ENCODE data around the gene MISP. TPM values are rescaled to one million over a fixed set of nuclear protein-coding genes. Genes with fewer than 3 reads are reported as not detected.

MISP gene
- total and polyA plus RNA-seq, 2 of the 4 experiments (the other 2 are of a cell fraction), result not detected

DNA sequence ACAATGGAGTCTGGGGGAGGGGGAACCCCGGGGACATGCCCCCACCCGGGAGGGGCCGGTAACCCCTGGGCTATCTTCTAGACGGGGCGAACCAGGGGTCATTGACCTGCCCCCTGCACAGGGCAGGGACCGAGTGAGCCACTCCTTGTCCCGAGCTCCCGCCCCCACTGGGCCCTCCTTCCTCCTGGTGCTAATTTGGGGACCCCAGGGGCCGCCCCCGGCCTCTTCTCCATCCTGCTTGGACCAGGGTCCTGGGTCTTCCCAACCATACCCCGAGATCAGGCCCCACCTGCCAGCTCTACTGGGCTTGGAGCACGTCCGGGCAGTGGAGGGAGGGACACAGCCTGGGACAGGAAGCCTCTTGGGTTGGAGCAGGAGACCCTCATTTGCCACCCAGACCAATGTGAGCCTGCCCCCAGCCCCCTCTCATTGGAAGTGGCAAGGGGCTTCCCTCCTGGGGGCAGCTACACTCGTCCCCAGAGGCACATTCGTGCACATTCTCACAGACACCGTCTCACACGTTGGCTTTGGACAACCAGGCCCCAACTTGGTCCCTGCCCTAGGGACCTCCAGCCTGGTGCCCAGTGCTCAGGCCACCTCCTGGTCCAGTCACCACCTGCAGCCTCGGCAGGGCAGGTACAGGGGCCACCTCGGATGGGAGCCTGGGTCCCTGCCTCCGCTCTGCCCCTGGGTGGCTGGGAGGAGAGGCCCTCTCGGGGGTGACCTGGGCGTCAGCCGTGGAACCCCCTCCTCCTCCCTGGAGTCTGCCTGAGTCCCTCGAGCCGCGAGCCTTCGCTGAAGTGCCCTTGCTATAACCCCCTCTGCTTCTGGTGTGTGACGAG is 3.3 kb upstream of the MISP start:
- Histone ChIP-seq H3K4me3 (ENCODE audit: insufficient read depth, low read depth, low read length) (no peak overlapping the region), H2BK15ac (ENCODE audit: low read depth, low read length) (no peak overlapping the region), H2BK120ac (ENCODE audit: low read depth, low read length) (no peak overlapping the region), H4K91ac (ENCODE audit: insufficient read depth, low read depth, low read length) (no peak overlapping the region), H4K5ac (ENCODE audit: low read depth, low read length) (no peak overlapping the region), H3K4ac (ENCODE audit: low read depth, low read length) (no peak overlapping the region), H2AFZ (replicated peaks; ENCODE audit: low read length, poor library complexity) (no peak overlapping the region), H3K9me1 (ENCODE audit: insufficient read depth, low read length) (peaks cover 3% of the 10 kb centered on the region; the same call in 1 of the 2 replicates), H3K56ac (ENCODE audit: extremely low read depth, insufficient read depth, low read length) (no peak overlapping the region), H3K23ac (ENCODE audit: low read depth, low read length) (no peak overlapping the region), H4K8ac (ENCODE audit: low read depth in 2 of 2, low read length in 2 of 2) (no peak overlapping the region), H3K79me1 (ENCODE audit: low read depth in 1 of 2, low read length in 2 of 2) (no peaks in the 10 kb centered on the region), H3K18ac (ENCODE audit: low read depth, low read length) (no peak overlapping the region), H3K4me2 (ENCODE audit: low read depth, low read length) (no peak overlapping the region), H3K14ac (replicated peaks; ENCODE audit: low read depth, low read length) (no peak overlapping the region), H3K4me1 (ENCODE audit: control insufficient read depth, insufficient read depth, low read length) (peaks cover 10% of the 10 kb centered on the region), H3K27me3 (ENCODE audit: control insufficient read depth, insufficient read depth, low read length) (no peaks in the 10 kb centered on the region), H2AK9ac (replicated peaks; ENCODE audit: low read depth, low read length, poor library complexity) (no peak overlapping the region), H2AK5ac (ENCODE audit: low read depth, low read length) (no peak overlapping the region), H2BK5ac (ENCODE audit: low read depth, low read length, poor library complexity, severe bottlenecking) (no peak overlapping the region), H2BK20ac (ENCODE audit: low read depth, low read length) (no peak overlapping the region), H3K9me3 (ENCODE audit: control insufficient read depth, insufficient read depth, low read length) (peaks cover 30% of the 10 kb centered on the region), H3K36me3 (ENCODE audit: control insufficient read depth, insufficient read depth, low read length) (peaks cover 6% of the 10 kb centered on the region; the same call in 1 of the 2 replicates), H4K20me1 (ENCODE audit: insufficient read depth, low read length) (0 out of 2 replicates have a peak, but pooled peaks cover 3% of the 10 kb centered on the region), H3K27ac (ENCODE audit: insufficient read depth, low read length) (no peak overlapping the region), H3K9ac (ENCODE audit: low read depth, low read length) (no peak overlapping the region)
- ATAC-seq (ENCODE audit: low read depth), result no peak
- dilution Hi-C loops (cut with HindIII; ENCODE audit: low sequenced_read_pairs, unreplicated experiment), result no loop called here
- no peak for DNase-seq
- whole genome bisulfite sequencing, 2 experiments (ENCODE audit: extremely low coverage in 2 of 2, insufficient read length in 1 of 2), result 95% methylated on average over 13 of the region's 28 CpGs; no CpG with 5 or more reads in 1 of the 2 experiments
- TSS peak; percentile 70 for BruUV-seq (replicated peaks)
- ChIA-PET CTCF (no interaction called here), POLR2A (ENCODE audit: unreplicated experiment) (no interaction called here)
- TF ChIP-seq RAD21 (IDR thresholded peaks at IDR 0.05; ENCODE audit: low read length) (no peak), CHD1 (IDR thresholded peaks at IDR 0.05; ENCODE audit: low read depth, low read length) (no peak), FOS (IDR thresholded peaks at IDR 0.05; ENCODE audit: low read depth, low read length) (no peak), POLR2A (IDR thresholded peaks at IDR 0.05; ENCODE audit: low read depth, low read length) (no peak), CEBPB (IDR thresholded peaks at IDR 0.05; ENCODE audit: low read depth, low read length) (no peak), BHLHE40 (IDR thresholded peaks at IDR 0.05; ENCODE audit: low read depth, low read length) (no peak), MAFK (IDR thresholded peaks at IDR 0.05; ENCODE audit: low read depth, low read length) (no peak), RCOR1 (IDR thresholded peaks at IDR 0.05; ENCODE audit: insufficient replicate concordance, low read length) (no peak), NFE2L2 (IDR thresholded peaks at IDR 0.05; ENCODE audit: low read depth, low read length) (no peak), RFX5 (IDR thresholded peaks at IDR 0.05; ENCODE audit: low read depth, low read length) (no peak), MXI1 (IDR thresholded peaks at IDR 0.05; ENCODE audit: borderline replicate concordance, low read depth, low read length) (no peak), SMC3 (IDR thresholded peaks at IDR 0.05; ENCODE audit: low read depth, low read length) (no peak)
- TF ChIP-seq, protein P1, sequence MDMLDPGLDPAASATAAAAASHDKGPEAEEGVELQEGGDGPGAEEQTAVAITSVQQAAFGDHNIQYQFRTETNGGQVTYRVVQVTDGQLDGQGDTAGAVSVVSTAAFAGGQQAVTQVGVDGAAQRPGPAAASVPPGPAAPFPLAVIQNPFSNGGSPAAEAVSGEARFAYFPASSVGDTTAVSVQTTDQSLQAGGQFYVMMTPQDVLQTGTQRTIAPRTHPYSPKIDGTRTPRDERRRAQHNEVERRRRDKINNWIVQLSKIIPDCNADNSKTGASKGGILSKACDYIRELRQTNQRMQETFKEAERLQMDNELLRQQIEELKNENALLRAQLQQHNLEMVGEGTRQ (IDR thresholded peaks at IDR 0.05; ENCODE audit: low read depth, low read length), result no peak
- TF ChIP-seq, protein P2, sequence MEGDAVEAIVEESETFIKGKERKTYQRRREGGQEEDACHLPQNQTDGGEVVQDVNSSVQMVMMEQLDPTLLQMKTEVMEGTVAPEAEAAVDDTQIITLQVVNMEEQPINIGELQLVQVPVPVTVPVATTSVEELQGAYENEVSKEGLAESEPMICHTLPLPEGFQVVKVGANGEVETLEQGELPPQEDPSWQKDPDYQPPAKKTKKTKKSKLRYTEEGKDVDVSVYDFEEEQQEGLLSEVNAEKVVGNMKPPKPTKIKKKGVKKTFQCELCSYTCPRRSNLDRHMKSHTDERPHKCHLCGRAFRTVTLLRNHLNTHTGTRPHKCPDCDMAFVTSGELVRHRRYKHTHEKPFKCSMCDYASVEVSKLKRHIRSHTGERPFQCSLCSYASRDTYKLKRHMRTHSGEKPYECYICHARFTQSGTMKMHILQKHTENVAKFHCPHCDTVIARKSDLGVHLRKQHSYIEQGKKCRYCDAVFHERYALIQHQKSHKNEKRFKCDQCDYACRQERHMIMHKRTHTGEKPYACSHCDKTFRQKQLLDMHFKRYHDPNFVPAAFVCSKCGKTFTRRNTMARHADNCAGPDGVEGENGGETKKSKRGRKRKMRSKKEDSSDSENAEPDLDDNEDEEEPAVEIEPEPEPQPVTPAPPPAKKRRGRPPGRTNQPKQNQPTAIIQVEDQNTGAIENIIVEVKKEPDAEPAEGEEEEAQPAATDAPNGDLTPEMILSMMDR (conservative IDR thresholded peaks at IDR 0.05; ENCODE audit: low read depth, low read length), result no peak
- in situ Hi-C loops (cut with MboI; ENCODE audit: low sequenced_read_pairs), result no loop called here
- intact Hi-C loops (cut with micrococcal nuclease), result no loop called here
